OCI-LY7 (cell line): Measurements from ENCODE around the gene CEP290. TPM values are rescaled to one million over a fixed set of nuclear protein-coding genes. Genes with fewer than 3 reads are reported as not detected.

Experiments used
- BruUV-seq: library from RNA; stranded (reverse); fragments of 400-500 nt; replicated peaks from 2 replicates; lab custom pipeline; 2021; lab: Mats Ljungman, UMichigan
- CTCF ChIA-PET: fragments of 300-600 bp; sonication (Branson Sonifier 250); formaldehyde crosslinking; loops from one replicate; lab custom pipeline; 2022; ENCODE audit warnings: antibody characterized with exemption; ENCODE audit not compliant: unreplicated experiment; lab: Charles Lee
- POLR2A ChIA-PET: fragments of 300-600 bp; sonication (Branson Sonifier 250); formaldehyde crosslinking; loops from one replicate; lab custom pipeline; 2022; ENCODE audit warnings: antibody characterized with exemption; lab: Charles Lee
- DNase-seq: peaks from one replicate; pipeline ENCODE4 v3.0.0-alpha.2; 2015; ENCODE audit warnings: low spot score
- H2AFZ ChIP-seq: fragments of 200-600 bp; sonication (generic), shearing (Covaris generic); 2 replicates; pipeline ENCODE4 v1.6.1; 2014; ENCODE audit warnings: mild to moderate bottlenecking, antibody characterized with exemption, low read length, moderate library complexity
- H3K27ac ChIP-seq: fragments of 200-600 bp; sonication (generic); 2 replicates; pipeline ENCODE4 v1.5.1; 2014; ENCODE audit warnings: mixed run types, low read depth, mild to moderate bottlenecking, moderate library complexity, low read length, inconsistent platforms; ENCODE audit not compliant: poor library complexity, severe bottlenecking
- H3K36me3 ChIP-seq: fragments of 200-600 bp; sonication (generic); 2 replicates; pipeline ENCODE4 v1.6.1; 2014; ENCODE audit warnings: mild to moderate bottlenecking, antibody characterized with exemption, low read length, moderate library complexity, mixed read lengths; ENCODE audit not compliant: insufficient read depth
- H3K4me1 ChIP-seq: fragments of 200-600 bp; sonication (generic); 2 replicates; pipeline ENCODE4 v1.5.1; 2014; ENCODE audit warnings: mild to moderate bottlenecking, low read length; ENCODE audit not compliant: insufficient read depth, poor library complexity, severe bottlenecking
- H3K4me2 ChIP-seq: fragments of 200-600 bp; sonication (generic); 2 replicates; pipeline ENCODE4 v1.6.1; 2014; ENCODE audit warnings: mild to moderate bottlenecking, low read length
- H3K4me3 ChIP-seq: fragments of 200-600 bp; sonication (generic); 2 replicates; pipeline ENCODE4 v1.5.1; 2014; ENCODE audit warnings: mild to moderate bottlenecking, low read depth, low read length; ENCODE audit not compliant: poor library complexity, severe bottlenecking
- H3K79me2 ChIP-seq: fragments of 200-600 bp; sonication (generic); 2 replicates; pipeline ENCODE4 v1.6.1; 2016; ENCODE audit warnings: low read depth, mild to moderate bottlenecking, low read length, moderate library complexity, mixed read lengths; ENCODE audit not compliant: insufficient read depth
- H3K9me2 ChIP-seq: fragments of 200-600 bp; sonication (generic); 2 replicates; pipeline ENCODE4 v1.6.1; 2016; ENCODE audit warnings: mild to moderate bottlenecking, low read length, mixed read lengths; ENCODE audit not compliant: insufficient read depth
- H3K9me3 ChIP-seq: fragments of 200-600 bp; sonication (generic); 2 replicates; pipeline ENCODE4 v1.6.1; 2014; ENCODE audit warnings: mild to moderate bottlenecking, mixed run types, low read length, mixed read lengths
- H4K20me1 ChIP-seq: fragments of 200-600 bp; sonication (generic); 2 replicates; pipeline ENCODE4 v1.6.1; 2014; ENCODE audit warnings: mild to moderate bottlenecking, antibody characterized with exemption, low read length, moderate library complexity, mixed read lengths; ENCODE audit not compliant: insufficient read depth
- CTCF ChIP-seq: fragments of 200-600 bp; sonication (generic); conservative IDR thresholded peaks from 2 replicates; pipeline ENCODE4 v1.5.1; 2014; ENCODE audit warnings: mild to moderate bottlenecking, antibody characterized with exemption, low read length, moderate library complexity, mixed read lengths
- EZH2phosphoT487 ChIP-seq: fragments of 200-600 bp; sonication (generic); IDR thresholded peaks from 2 replicates; pipeline ENCODE4 v1.6.1; 2018; ENCODE audit warnings: low read depth, borderline replicate concordance, mild to moderate bottlenecking, mixed run types, antibody characterized with exemption, low read length, moderate library complexity, mixed read lengths
- intact Hi-C: fragments of 100-400 bp; cut with micrococcal nuclease; formaldehyde crosslinking; loops from one replicate; pipeline ENCODE4 v1.10.0; 2022; ENCODE audit not compliant: unreplicated experiment
- total RNA-seq, 2 experiments: library from RNA; depleted of rRNA in 1 of 2; stranded (reverse); fragments of >200 nt in 1 of 2; shearing (Covaris generic) in 1 of 2; gene quantifications; 2 replicates each; pipeline ENCODE4 v1.2.3, GENCODE V29; 2014 to 2022

The CEP290 gene
- total RNA-seq, 2 experiments from 2014 or later, result 12.6 to 22.4 TPM

- peaks cover 2% of the 10 kb centered on the region; the same call in 1 of the 2 replicates for H3K36me3 ChIP-seq
- H3K4me3 ChIP-seq, result no peak overlapping the region
- H2AFZ ChIP-seq, result no peak overlapping the region
- H3K4me1 ChIP-seq, result peaks cover 5% of the 10 kb centered on the region
- no peaks in the 10 kb centered on the region for H3K9me2 ChIP-seq
- no peaks in the 10 kb centered on the region for H4K20me1 ChIP-seq
- no peak for DNase-seq
- CTCF ChIA-PET, result no interaction called here
- peaks cover 6% of the 10 kb centered on the region; the same call in 1 of the 2 replicates for H3K79me2 ChIP-seq
- TF ChIP-seq CTCF (no peak), EZH2phosphoT487 (no peak)
- POLR2A ChIA-PET, result interaction anchor here (0.8 kb wide), 1 partner anchor 19 kb away, joined by 3 read pairs; no protein-coding TSS in a partner anchor
- H3K27ac ChIP-seq, result no peak overlapping the region
- no peak overlapping the region for H3K4me2 ChIP-seq
- no TSS peak for BruUV-seq
- no peaks in the 10 kb centered on the region for H3K9me3 ChIP-seq
- intact Hi-C loops, result no loop called here
Observed at GRCh38 chr12:88150063-88150462, 8.2 kb upstream of the CEP290 start.

- no peak overlapping the region for H2AFZ ChIP-seq
- 0 out of 2 replicates have a peak, but pooled peaks cover 4% of the 10 kb centered on the region for H4K20me1 ChIP-seq
- ChIA-PET CTCF (no interaction called here), POLR2A (interaction anchor here (0.6 to 1.7 kb wide), 5 partner anchors 9 to 140 kb away, joined by 4 to 8 read pairs (median 5); no protein-coding TSS in a partner anchor)
- H3K4me1 ChIP-seq, result peaks cover 26% of the 10 kb centered on the region
- no peak for DNase-seq
- intact Hi-C loops, result no loop called here
- H3K4me3 ChIP-seq, result no peak overlapping the region
- BruUV-seq, result no TSS peak
- H3K4me2 ChIP-seq, result no peak overlapping the region
- H3K9me2 ChIP-seq, result no peaks in the 10 kb centered on the region
- H3K9me3 ChIP-seq, result no peaks in the 10 kb centered on the region
- TF ChIP-seq CTCF, result no peak
- TF ChIP-seq EZH2phosphoT487, result no peak
- H3K36me3 ChIP-seq, result no peaks in the 10 kb centered on the region
- no peak overlapping the region for H3K27ac ChIP-seq
- peaks cover 28% of the 10 kb centered on the region; the same call in 1 of the 2 replicates for H3K79me2 ChIP-seq
Observed at GRCh38 chr12:88145567-88146505, 3.9 kb upstream of the CEP290 start.
